T follicular helper cell (primary cell): Measurements from ENCODE around the gene R3HDM1.
"Not testable (repeated sequence)": the region's sequence is repeated elsewhere in the genome, so short reads cannot be mapped to it uniquely, and the experiment has no call there.

ENCODE experiments used
- DNase-seq: peaks from one replicate; pipeline ENCODE4 v3.0.0-alpha.2; 2020; ENCODE audit warnings: low read depth
- total RNA-seq, 2 experiments: gene quantifications; one replicate each; lab custom pipeline; 2026; lab: John Stamatoyannopoulos, UW

The R3HDM1 gene
- 25.0 to 32.0 reads per million in 2 experiments for total RNA-seq

GRCh38 chr2:135531231-135532197 lies at the start of gene R3HDM1:
Gene R3HDM1 (plus strand): TSS chr2:135531484. CDS start chr2:135604846, 73,362 bp downstream.
- peak; percentile 93 for DNase-seq

- no peak for DNase-seq
Observed at GRCh38 chr2:135485441-135485840, 45.8 kb upstream of the R3HDM1 start.

- no peak for DNase-seq
Observed at GRCh38 chr2:135490376-135490775, 40.9 kb upstream of the R3HDM1 start.

- DNase-seq = no peak
Observed at GRCh38 chr2:135494503-135494902, 36.8 kb upstream of the R3HDM1 start.

- no peak for DNase-seq
Observed at GRCh38 chr2:135494917-135495316, 36.4 kb upstream of the R3HDM1 start.

GRCh38 chr2:135498588-135498987 lies 32.7 kb upstream of the R3HDM1 start:
- DNase-seq = not testable (repeated sequence)

GRCh38 chr2:135504811-135505210 lies 26.5 kb upstream of the R3HDM1 start:
- no peak for DNase-seq

GRCh38 chr2:135510577-135510976 lies 20.7 kb upstream of the R3HDM1 start:
- no peak for DNase-seq

GRCh38 chr2:135512099-135512498 lies 19.2 kb upstream of the R3HDM1 start:
- DNase-seq = no peak

GRCh38 chr2:135525786-135526185 lies 5.5 kb upstream of the R3HDM1 start:
- DNase-seq = no peak

GRCh38 chr2:135528006-135528405 lies 3.3 kb upstream of the R3HDM1 start:
- DNase-seq = no peak

- DNase-seq = peak; percentile 93
Observed at GRCh38 chr2:135530313-135531230, 712 bp upstream of the R3HDM1 start, which contains the start of gene ZRANB3. Gene ZRANB3 (minus strand): TSS chr2:135531218.

- no peak for DNase-seq
Observed at GRCh38 chr2:135532581-135532980, 1.3 kb downstream of the R3HDM1 start.

GRCh38 chr2:135533545-135533944 lies 2.3 kb downstream of the R3HDM1 start:
- not testable (repeated sequence) for DNase-seq

GRCh38 chr2:135546436-135546835 lies 15.2 kb downstream of the R3HDM1 start:
- DNase-seq = no peak

- DNase-seq = no peak
Observed at GRCh38 chr2:135547311-135547710, 16.0 kb downstream of the R3HDM1 start.

- DNase-seq = no peak
Observed at GRCh38 chr2:135551356-135551755, 20.1 kb downstream of the R3HDM1 start.

GRCh38 chr2:135552887-135553286 lies 21.6 kb downstream of the R3HDM1 start:
- no peak for DNase-seq

- no peak for DNase-seq
Observed at GRCh38 chr2:135555311-135555710, 24.0 kb downstream of the R3HDM1 start.

- no peak for DNase-seq
Observed at GRCh38 chr2:135557530-135557929, 26.2 kb downstream of the R3HDM1 start.

GRCh38 chr2:135561925-135562324 lies 30.6 kb downstream of the R3HDM1 start:
- no peak for DNase-seq

- DNase-seq = no peak
Observed at GRCh38 chr2:135563793-135564192, 32.5 kb downstream of the R3HDM1 start.
